ENCODE data around the gene C16orf92. TPM values are rescaled to one million over a fixed set of nuclear protein-coding genes. Genes with fewer than 3 reads are reported as not detected.
A peak's percentile ranks its signal among the peaks of the same experiment; 100 is the strongest.

The C16orf92 gene
- total and polyA plus RNA-seq, 7 experiments from 2014 or later, result not detected

DNA sequence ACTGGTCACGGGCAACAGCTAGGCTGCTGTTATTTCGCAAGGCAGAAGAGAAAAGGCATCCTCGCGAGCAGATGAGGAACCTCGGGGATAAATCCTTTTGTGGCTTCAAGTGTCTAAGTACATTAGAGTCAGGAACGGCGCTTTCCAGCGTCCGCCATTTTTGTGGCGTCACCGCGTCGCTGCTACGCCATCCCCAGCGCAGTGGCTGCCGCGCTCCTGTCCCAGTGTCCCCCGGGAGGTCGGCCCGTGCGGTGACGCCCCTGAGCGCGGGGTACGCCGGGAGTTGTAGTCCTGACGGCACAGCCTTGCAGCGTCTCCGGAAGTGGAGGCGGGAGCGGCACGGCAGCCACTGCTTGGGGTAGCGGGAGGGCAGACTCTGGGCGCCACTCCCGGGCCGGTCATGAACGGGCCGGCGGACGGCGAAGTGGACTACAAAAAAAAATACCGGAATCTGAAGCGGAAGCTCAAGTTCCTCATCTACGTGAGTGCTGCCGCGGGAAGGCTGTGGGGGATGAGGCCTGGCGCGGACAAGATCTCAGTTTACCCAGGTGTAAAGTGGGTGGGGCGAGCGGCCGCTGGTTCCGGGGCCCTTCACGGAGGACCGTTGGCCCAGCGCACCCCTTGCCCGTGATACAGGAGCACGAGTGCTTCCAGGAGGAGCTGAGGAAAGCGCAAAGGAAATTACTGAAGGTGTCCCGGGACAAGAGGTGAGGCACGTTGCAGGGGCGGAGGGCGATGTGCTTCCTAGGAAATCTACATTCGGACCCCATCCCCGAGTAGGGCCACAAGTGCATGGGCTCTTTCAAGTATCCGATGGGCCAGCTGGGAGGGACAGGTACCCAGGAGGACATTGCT lies 26.9 kb upstream of the C16orf92 start, which contains the start of gene INO80E:
INO80E (plus strand) TSS at position 331 of the 855 bp plus-strand sequence; CDS start at position 401, 70 bp downstream.
- Mint-ChIP-seq H3K27ac (peak within 1 kb of the TSS; percentile 93 to 99 (median 97)), H3K36me3 (peaks cover 0 to 27% (median 3%) of the 10 kb centered on the region in 5 donors), H3K4me1 (peaks cover 24 to 53% (median 38%) of the 10 kb centered on the region in 7 donors), H3K27me3 (no peaks in the 10 kb centered on the region), H3K9me3 (no peaks in the 10 kb centered on the region), H3K4me3 (peak within 1 kb of the TSS; percentile 86 to 99 (median 98))
- peak; percentile 94 to 99 (median 98) for DNase-seq
- Histone ChIP-seq H3K36me3 (ENCODE audit: control insufficient read depth in 2 of 3, insufficient read depth in 3 of 3, low read length in 3 of 3) (peaks cover 0 to 59% (median 0%) of the 10 kb centered on the region in 3 experiments), H3K27ac (ENCODE audit: low read depth, low read length) (peak within 1 kb of the TSS; percentile 99), H3K9me3 (ENCODE audit: control insufficient read depth in 2 of 3, low read length in 3 of 3) (no peaks in the 10 kb centered on the region), H3K27me3 (ENCODE audit: control insufficient read depth in 2 of 2, insufficient read depth in 2 of 2, low read length in 2 of 2) (no peaks in the 10 kb centered on the region), H3K4me1 (ENCODE audit: control insufficient read depth in 2 of 2, insufficient read depth in 2 of 2, low read length in 2 of 2) (peaks cover 16 to 18% of the 10 kb centered on the region in 2 donors), H3K4me3 (ENCODE audit: low read length) (peak within 1 kb of the TSS; percentile 100)
- CTCF ChIA-PET, result interaction anchor here (0.7 to 1.2 kb wide), 3 partner anchors 79 to 355 kb away, joined by 3 to 6 read pairs (median 5); partner anchors contain the start of gene CDIPT
- intact Hi-C loops (cut with micrococcal nuclease), result loop anchor here (1.0 to 10.0 kb wide), 17 partner anchors 23 to 1131 kb away; partner anchors contain the start of genes CDIPT (in 2 of the 2), FBXL19 (in 2 of the 2), KCTD13 (in 2 of the 2) and TAOK2 (in 2 of the 2)
- peak; percentile 99 for ATAC-seq
- POLR2A ChIA-PET, result interaction anchor here (0.7 to 3.3 kb wide), 14 partner anchors 9 to 614 kb away, joined by 3 to 26 read pairs (median 5); partner anchors contain the start of genes CDIPT, KCTD13, KIF22 and TAOK2

DNA sequence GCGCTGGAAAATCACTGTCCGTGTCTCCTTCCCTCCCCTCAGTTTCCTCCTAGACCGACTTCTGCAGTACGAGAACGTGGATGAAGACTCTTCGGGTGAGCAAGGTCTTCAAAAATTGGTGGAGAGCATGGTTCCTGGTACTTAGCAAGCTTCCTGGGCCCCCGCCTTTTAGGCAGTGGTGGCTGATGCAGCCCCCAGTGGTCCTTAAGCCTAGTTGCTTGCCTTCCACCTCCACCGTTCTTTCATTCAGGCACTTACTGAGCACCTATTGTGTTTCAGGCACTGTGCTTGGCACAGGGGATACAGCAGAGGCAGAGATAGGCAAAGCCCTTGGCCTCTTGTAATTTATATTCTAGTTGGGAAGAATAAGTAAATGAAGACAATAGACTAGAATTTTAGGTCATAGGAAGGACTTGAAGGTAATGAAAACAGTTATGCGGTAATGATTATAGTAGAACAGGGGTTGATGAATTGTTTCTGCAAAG lies 26.2 kb upstream of the C16orf92 start:
- DNase-seq (no peak), ATAC-seq (no peak)
- Histone ChIP-seq H3K9me3 (ENCODE audit: control insufficient read depth in 2 of 3, low read length in 3 of 3) (no peaks in the 10 kb centered on the region), H3K36me3 (ENCODE audit: control insufficient read depth in 2 of 3, insufficient read depth in 3 of 3, low read length in 3 of 3) (peaks cover 0 to 59% (median 0%) of the 10 kb centered on the region in 3 experiments), H3K27ac (ENCODE audit: low read depth, low read length) (peak overlapping the region; percentile 99), H3K4me1 (ENCODE audit: control insufficient read depth in 2 of 2, insufficient read depth in 2 of 2, low read length in 2 of 2) (peaks cover 16 to 18% of the 10 kb centered on the region in 2 donors), H3K4me3 (ENCODE audit: low read length) (peak overlapping the region; percentile 100), H3K27me3 (ENCODE audit: control insufficient read depth in 2 of 2, insufficient read depth in 2 of 2, low read length in 2 of 2) (no peaks in the 10 kb centered on the region)
- H3K27me3 Mint-ChIP-seq, result no peaks in the 10 kb centered on the region
- ChIA-PET CTCF (interaction anchor here (0.7 to 1.4 kb wide), 4 partner anchors 80 to 356 kb away, joined by 3 to 6 read pairs (median 4); partner anchors contain the start of gene CDIPT), POLR2A (interaction anchor here (0.7 to 3.3 kb wide), 11 partner anchors 9 to 614 kb away, joined by 3 to 26 read pairs (median 10); partner anchors contain the start of genes KCTD13, TAOK2 and TMEM219)
- H3K9me3 Mint-ChIP-seq, result no peaks in the 10 kb centered on the region
- intact Hi-C loops (cut with micrococcal nuclease), result loop anchor here (1.0 to 10.0 kb wide), 16 partner anchors 24 to 1132 kb away; partner anchors contain the start of genes CDIPT (in 2 of the 2), FBXL19 (in 2 of the 2), KCTD13 (in 2 of the 2) and TAOK2 (in 2 of the 2)
- peak overlapping the region; percentile 86 to 99 (median 98) for H3K4me3 Mint-ChIP-seq
- H3K4me1 Mint-ChIP-seq, result peaks cover 24 to 53% (median 38%) of the 10 kb centered on the region in 7 donors
- H3K27ac Mint-ChIP-seq, result peak overlapping the region; percentile 93 to 99 (median 97)
- H3K36me3 Mint-ChIP-seq, result peaks cover 0 to 27% (median 3%) of the 10 kb centered on the region in 5 donors

- POLR2A ChIA-PET, result no interaction called here
- peak overlapping the region in 1 of 10 donors; percentile 81 for H3K4me3 Mint-ChIP-seq
- no peaks in the 10 kb centered on the region for H3K27me3 Mint-ChIP-seq
- H3K27ac ChIP-seq (ENCODE audit: low read depth, low read length), result no peak overlapping the region
- H3K36me3 Mint-ChIP-seq, result peaks cover 0 to 22% (median 4%) of the 10 kb centered on the region in 5 donors
- no peak overlapping the region for H3K4me3 ChIP-seq (ENCODE audit: low read length)
- H3K27me3 ChIP-seq (ENCODE audit: control insufficient read depth in 2 of 2, insufficient read depth in 2 of 2, low read length in 2 of 2), result no peaks in the 10 kb centered on the region
- H3K4me1 Mint-ChIP-seq, result peaks cover 16 to 44% (median 30%) of the 10 kb centered on the region in 7 donors
- H3K36me3 ChIP-seq (ENCODE audit: control insufficient read depth in 2 of 3, insufficient read depth in 3 of 3, low read length in 3 of 3), result peaks cover 0 to 61% (median 0%) of the 10 kb centered on the region in 3 experiments
- H3K27ac Mint-ChIP-seq, result peak overlapping the region in 1 of 9 donors; percentile 70
- CTCF ChIA-PET, result no interaction called here
- ATAC-seq (no peak), DNase-seq (no peak)
- no peaks in the 10 kb centered on the region for H3K9me3 Mint-ChIP-seq
- H3K4me1 ChIP-seq (ENCODE audit: control insufficient read depth in 2 of 2, insufficient read depth in 2 of 2, low read length in 2 of 2), result peaks cover 11 to 12% of the 10 kb centered on the region in 2 donors
- no peaks in the 10 kb centered on the region for H3K9me3 ChIP-seq (ENCODE audit: control insufficient read depth in 2 of 3, low read length in 3 of 3)
- intact Hi-C loops (cut with micrococcal nuclease), result loop anchor here (5.0 to 10.0 kb wide), 4 partner anchors 37 to 1135 kb away; partner anchors contain the start of genes FBXL19 (in 1 of the 2), MAZ (in 1 of the 2), SH2B1 (in 1 of the 2) and TMEM219 (in 1 of the 2)
These were observed 23.4 kb upstream of the C16orf92 start for GRCh38 chr16:29999605-30000004.

- H3K9me3 ChIP-seq (ENCODE audit: control insufficient read depth in 2 of 3, low read length in 3 of 3), result no peaks in the 10 kb centered on the region
- Mint-ChIP-seq H3K27me3 (no peaks in the 10 kb centered on the region), H3K4me1 (peaks cover 11 to 34% (median 22%) of the 10 kb centered on the region in 7 donors), H3K27ac (no peak overlapping the region), H3K4me3 (no peak overlapping the region), H3K9me3 (no peaks in the 10 kb centered on the region), H3K36me3 (peaks cover 0 to 17% (median 4%) of the 10 kb centered on the region in 5 donors)
- no peak overlapping the region for H3K4me3 ChIP-seq (ENCODE audit: low read length)
- H3K27ac ChIP-seq (ENCODE audit: low read depth, low read length), result no peak overlapping the region
- ChIA-PET POLR2A (interaction anchor here (0.7 kb wide), 1 partner anchor 29 kb away, joined by 4 read pairs; no protein-coding TSS in a partner anchor), CTCF (no interaction called here)
- intact Hi-C loops (cut with micrococcal nuclease), result no loop called here
- no peak for DNase-seq
- no peaks in the 10 kb centered on the region for H3K27me3 ChIP-seq (ENCODE audit: control insufficient read depth in 2 of 2, insufficient read depth in 2 of 2, low read length in 2 of 2)
- H3K36me3 ChIP-seq (ENCODE audit: control insufficient read depth in 2 of 3, insufficient read depth in 3 of 3, low read length in 3 of 3), result peaks cover 0 to 54% (median 0%) of the 10 kb centered on the region in 3 experiments
- no peak for ATAC-seq
- H3K4me1 ChIP-seq (ENCODE audit: control insufficient read depth in 2 of 2, insufficient read depth in 2 of 2, low read length in 2 of 2), result peaks cover 6 to 7% of the 10 kb centered on the region in 2 donors
These were observed 22.0 kb upstream of the C16orf92 start for GRCh38 chr16:30000735-30001631.

DNA sequence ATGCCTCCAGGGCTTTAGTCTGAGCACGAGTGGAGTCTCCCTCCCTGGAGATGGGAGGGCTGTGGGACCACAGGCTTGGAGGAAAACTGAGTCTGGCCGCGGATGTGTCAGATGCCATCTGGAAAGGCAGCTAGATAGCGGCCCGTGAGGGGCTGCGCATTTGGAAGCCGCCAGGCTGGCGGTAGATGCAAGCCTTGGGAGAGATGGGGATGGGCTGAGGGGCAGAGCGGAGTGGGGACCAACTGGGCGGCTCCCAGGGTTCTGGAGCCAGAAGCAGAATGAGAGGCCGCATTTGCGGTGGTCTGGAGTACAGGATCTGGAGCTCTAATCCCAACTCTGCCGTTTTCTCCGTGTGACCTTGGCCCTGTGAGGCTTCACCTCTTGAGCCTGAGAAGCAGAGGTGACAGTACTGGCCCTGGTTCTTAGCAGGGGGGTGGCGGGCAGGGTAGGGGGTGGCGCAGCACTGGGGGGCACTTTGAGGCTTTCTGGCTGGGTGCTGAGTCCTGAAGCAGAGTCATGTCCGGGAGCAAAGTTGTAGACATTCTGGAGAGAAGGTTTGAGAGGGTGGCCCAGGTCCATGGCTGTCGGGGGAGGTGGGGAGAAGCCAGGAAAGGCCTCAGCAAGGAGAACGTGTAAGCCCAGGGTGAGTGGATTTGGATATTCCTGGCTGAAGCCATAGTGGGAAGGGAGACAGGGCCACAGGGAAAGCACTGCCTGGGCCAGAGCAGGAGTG lies 20.2 kb upstream of the C16orf92 start:
- Histone ChIP-seq H3K4me1 (ENCODE audit: control insufficient read depth in 2 of 2, insufficient read depth in 2 of 2, low read length in 2 of 2) (no peaks in the 10 kb centered on the region), H3K9me3 (ENCODE audit: control insufficient read depth in 2 of 3, low read length in 3 of 3) (no peaks in the 10 kb centered on the region), H3K36me3 (ENCODE audit: control insufficient read depth in 2 of 3, insufficient read depth in 3 of 3, low read length in 3 of 3) (peaks cover 0 to 54% (median 0%) of the 10 kb centered on the region in 3 experiments), H3K27ac (ENCODE audit: low read depth, low read length) (no peak overlapping the region), H3K4me3 (ENCODE audit: low read length) (no peak overlapping the region), H3K27me3 (ENCODE audit: control insufficient read depth in 2 of 2, insufficient read depth in 2 of 2, low read length in 2 of 2) (no peaks in the 10 kb centered on the region)
- CTCF ChIA-PET, result interaction anchor here (3.8 kb wide), 1 partner anchor 302 kb away, joined by 10 read pairs; no protein-coding TSS in a partner anchor
- no peaks in the 10 kb centered on the region for H3K9me3 Mint-ChIP-seq
- peaks cover 0 to 24% (median 12%) of the 10 kb centered on the region in 7 donors for H3K4me1 Mint-ChIP-seq
- no peak for ATAC-seq
- peak overlapping the region in 3 of 9 donors; percentile 11 to 68 (median 62) for H3K27ac Mint-ChIP-seq
- peaks cover 0 to 13% (median 4%) of the 10 kb centered on the region in 5 donors for H3K36me3 Mint-ChIP-seq
- no peaks in the 10 kb centered on the region for H3K27me3 Mint-ChIP-seq
- POLR2A ChIA-PET, result interaction anchor here (0.9 kb wide), 1 partner anchor 77 kb away, joined by 3 read pairs; the partner anchor contains the start of gene KCTD13
- intact Hi-C loops (cut with micrococcal nuclease), result no loop called here
- H3K4me3 Mint-ChIP-seq, result no peak overlapping the region
- no peak for DNase-seq

Data from naive thymus-derived CD4-positive, alpha-beta T cell (primary cell).